T-helper 17 cell (primary cell): ENCODE data around the gene SLIT3. TPM values are rescaled to one million over a fixed set of nuclear protein-coding genes. Genes with fewer than 3 reads are reported as not detected.
"Not testable (repeated sequence)": the region's sequence is repeated elsewhere in the genome, so short reads cannot be mapped to it uniquely, and the experiment has no call there.

ENCODE experiments used
- ATAC-seq: fragments of 150-1000 bp; cut with Tn5 transposase; 2 replicates; pipeline ENCODE4 v1.10.0; 2021; ENCODE audit warnings: mild to moderate bottlenecking, moderate library complexity
- DNase-seq, 3 donors: peaks; one replicate each; pipeline versions ENCODE4 v3.0.0 to v3.0.0-alpha.2; 2020 to 2021
- H3K9me3 ChIP-seq: one replicate; pipeline ENCODE4 v1.7.0; 2013; ENCODE audit warnings: low read length, mild to moderate bottlenecking; ENCODE audit not compliant: control insufficient read depth, poor library complexity, severe bottlenecking
- H3K27ac Mint-ChIP-seq: one replicate; pipeline ENCODE4 v1.8.0; 2022; ENCODE audit warnings: mild to moderate bottlenecking, moderate library complexity, mixed read lengths
- H3K27me3 Mint-ChIP-seq: one replicate; pipeline ENCODE4 v1.8.0; 2022; ENCODE audit warnings: mixed read lengths
- H3K36me3 Mint-ChIP-seq: one replicate; pipeline ENCODE4 v1.8.0; 2022; ENCODE audit warnings: low read depth, mixed read lengths
- H3K4me1 Mint-ChIP-seq: one replicate; pipeline ENCODE4 v1.8.0; 2022; ENCODE audit warnings: mild to moderate bottlenecking, mixed read lengths
- H3K4me3 Mint-ChIP-seq: one replicate; pipeline ENCODE4 v1.8.0; 2022; ENCODE audit warnings: mild to moderate bottlenecking, moderate library complexity, mixed read lengths
- total RNA-seq, 4 donors: library from RNA in 2 of 4; stranded (reverse) in 2 of 4; gene quantifications; one replicate each; pipeline ENCODE4 v1.2.3 and lab custom pipeline; 2022 to 2026

SLIT3 gene
- total RNA-seq, 2 donors from 2014 or later, result not detected

GRCh38 chr5:168649306-168649705, 651.6 kb downstream of the SLIT3 start:
- Mint-ChIP-seq H3K4me3 (no peak overlapping the region), H3K27ac (no peak overlapping the region), H3K4me1 (peaks cover 2% of the 10 kb centered on the region), H3K36me3 (no peaks in the 10 kb centered on the region), H3K27me3 (peaks cover 27% of the 10 kb centered on the region)
- ATAC-seq (no peak), DNase-seq (no peak)
- peaks cover 3% of the 10 kb centered on the region for H3K9me3 ChIP-seq

DNA sequence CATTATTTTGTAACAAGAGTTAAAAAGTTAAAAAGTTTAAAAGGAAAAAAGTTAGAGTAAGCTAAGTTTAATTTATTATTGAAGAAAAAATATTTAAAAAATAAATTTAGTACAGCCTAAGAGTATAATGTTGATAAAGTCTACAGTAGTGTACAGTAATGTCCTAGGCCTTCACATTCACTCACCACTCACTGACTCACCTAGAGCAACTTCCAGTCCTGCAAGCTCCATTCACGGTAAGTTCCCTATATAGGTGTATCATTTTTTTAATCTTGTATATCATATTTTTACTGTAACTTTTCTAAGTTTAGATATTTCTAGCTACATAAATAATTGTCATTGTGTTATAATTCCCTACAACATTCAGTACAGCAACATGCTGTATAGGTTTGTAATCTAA, 652.4 kb downstream of the SLIT3 start:
- peaks cover 3% of the 10 kb centered on the region for H3K9me3 ChIP-seq
- no peaks in the 10 kb centered on the region for H3K36me3 Mint-ChIP-seq
- DNase-seq (no peak), ATAC-seq (no peak)
- H3K4me3 Mint-ChIP-seq, result no peak overlapping the region
- peaks cover 2% of the 10 kb centered on the region for H3K4me1 Mint-ChIP-seq
- H3K27me3 Mint-ChIP-seq, result peaks cover 20% of the 10 kb centered on the region
- H3K27ac Mint-ChIP-seq, result no peak overlapping the region

- ATAC-seq (no peak), DNase-seq (no peak)
- H3K9me3 ChIP-seq, result peaks cover 3% of the 10 kb centered on the region
- Mint-ChIP-seq H3K4me3 (no peak overlapping the region), H3K27me3 (peaks cover 18% of the 10 kb centered on the region), H3K4me1 (peaks cover 2% of the 10 kb centered on the region), H3K27ac (no peak overlapping the region), H3K36me3 (no peaks in the 10 kb centered on the region)
These were observed 652.9 kb downstream of the SLIT3 start for GRCh38 chr5:168648016-168648415.

DNA sequence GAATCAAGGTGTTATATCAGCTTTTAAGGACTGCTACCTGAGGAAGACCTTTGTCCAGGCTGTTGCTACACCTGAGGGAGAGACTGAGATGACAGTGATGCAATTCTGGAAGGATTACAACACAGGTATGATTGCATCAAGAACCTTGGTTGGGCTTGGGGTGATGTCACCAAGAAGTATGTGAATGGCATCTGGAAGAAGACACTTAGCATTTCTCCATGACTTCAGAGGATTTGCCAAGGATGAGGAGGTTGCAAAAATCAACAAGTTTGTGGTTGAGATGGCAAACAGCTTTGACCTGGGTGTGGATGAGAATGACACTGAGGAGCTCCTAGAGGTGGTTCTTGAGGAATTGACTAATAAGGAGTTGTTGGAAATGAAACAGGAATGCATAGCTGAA, 653.9 kb downstream of the SLIT3 start:
- H3K27ac Mint-ChIP-seq, result no peak overlapping the region
- DNase-seq (no peak), ATAC-seq (no peak)
- no peaks in the 10 kb centered on the region for H3K36me3 Mint-ChIP-seq
- H3K9me3 ChIP-seq, result peaks cover 2% of the 10 kb centered on the region
- H3K4me3 Mint-ChIP-seq, result no peak overlapping the region
- no peaks in the 10 kb centered on the region for H3K4me1 Mint-ChIP-seq
- H3K27me3 Mint-ChIP-seq, result peaks cover 9% of the 10 kb centered on the region

GRCh38 chr5:168646335-168646734, 654.6 kb downstream of the SLIT3 start:
- no peak for DNase-seq
- Mint-ChIP-seq H3K4me1 (no peaks in the 10 kb centered on the region), H3K27ac (no peak overlapping the region), H3K4me3 (no peak overlapping the region), H3K27me3 (peaks cover 5% of the 10 kb centered on the region), H3K36me3 (no peaks in the 10 kb centered on the region)
- ATAC-seq, result no peak
- H3K9me3 ChIP-seq, result no peaks in the 10 kb centered on the region

- H3K4me1 Mint-ChIP-seq, result no peaks in the 10 kb centered on the region
- no peaks in the 10 kb centered on the region for H3K36me3 Mint-ChIP-seq
- no peak overlapping the region for H3K4me3 Mint-ChIP-seq
- ATAC-seq, result no peak
- peaks cover 2% of the 10 kb centered on the region for H3K27me3 Mint-ChIP-seq
- no peaks in the 10 kb centered on the region for H3K9me3 ChIP-seq
- no peak overlapping the region for H3K27ac Mint-ChIP-seq
- DNase-seq, result no peak
These were observed 655.7 kb downstream of the SLIT3 start for GRCh38 chr5:168645195-168645594.

GRCh38 chr5:168642019-168642418, 658.9 kb downstream of the SLIT3 start:
- no peaks in the 10 kb centered on the region for H3K4me1 Mint-ChIP-seq
- ATAC-seq (no peak), DNase-seq (no peak)
- no peaks in the 10 kb centered on the region for H3K27me3 Mint-ChIP-seq
- H3K9me3 ChIP-seq, result no peaks in the 10 kb centered on the region
- H3K4me3 Mint-ChIP-seq, result no peak overlapping the region
- H3K36me3 Mint-ChIP-seq, result no peaks in the 10 kb centered on the region
- no peak overlapping the region for H3K27ac Mint-ChIP-seq

DNA sequence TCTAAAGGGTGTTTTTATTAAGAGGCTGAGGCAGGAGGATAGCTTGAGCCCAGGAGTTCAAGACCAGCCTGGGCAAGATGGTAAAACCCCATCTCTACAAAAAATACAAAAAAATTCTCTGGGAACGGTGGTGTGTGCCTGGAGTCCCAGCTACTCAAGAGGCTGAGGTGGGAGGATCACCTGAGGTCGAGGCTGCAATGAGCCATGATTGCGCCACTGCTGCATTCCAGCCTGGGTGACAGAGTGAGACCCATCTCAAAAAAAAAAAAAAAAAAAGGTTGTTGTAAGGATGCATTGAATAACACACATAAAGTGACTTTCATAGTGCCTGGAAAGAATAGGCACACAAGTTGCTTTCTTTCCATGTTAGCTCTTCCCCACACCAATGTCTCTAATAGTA, 662.1 kb downstream of the SLIT3 start:
- H3K36me3 Mint-ChIP-seq, H3K27me3 Mint-ChIP-seq, DNase-seq, H3K4me3 Mint-ChIP-seq, H3K9me3 ChIP-seq, H3K4me1 Mint-ChIP-seq, ATAC-seq, H3K27ac Mint-ChIP-seq: not testable (repeated sequence)

DNA sequence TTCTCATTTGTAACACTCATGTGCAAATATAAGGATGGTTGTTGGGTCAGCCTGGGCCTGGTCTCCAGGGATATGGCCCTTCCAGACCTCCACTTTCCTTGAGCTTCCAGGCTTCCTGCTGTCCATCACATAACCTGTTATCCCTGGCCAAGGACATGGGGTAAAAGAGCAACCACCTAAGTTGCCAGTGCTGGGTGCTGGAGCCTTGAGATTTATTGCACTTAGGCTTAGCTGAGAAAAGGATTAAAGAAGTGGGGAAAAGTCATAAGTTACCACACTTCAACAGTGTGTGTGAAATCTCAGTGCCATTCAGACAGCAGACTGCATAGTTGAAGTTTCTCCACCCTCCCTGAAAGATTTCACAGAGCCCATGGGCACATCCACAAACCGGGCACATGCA, 663.1 kb downstream of the SLIT3 start:
- no peaks in the 10 kb centered on the region for H3K9me3 ChIP-seq
- H3K27me3 Mint-ChIP-seq, result no peaks in the 10 kb centered on the region
- H3K27ac Mint-ChIP-seq, result no peak overlapping the region
- ATAC-seq, result no peak
- H3K36me3 Mint-ChIP-seq, result no peaks in the 10 kb centered on the region
- DNase-seq, result no peak
- H3K4me1 Mint-ChIP-seq, result no peaks in the 10 kb centered on the region
- no peak overlapping the region for H3K4me3 Mint-ChIP-seq

DNA sequence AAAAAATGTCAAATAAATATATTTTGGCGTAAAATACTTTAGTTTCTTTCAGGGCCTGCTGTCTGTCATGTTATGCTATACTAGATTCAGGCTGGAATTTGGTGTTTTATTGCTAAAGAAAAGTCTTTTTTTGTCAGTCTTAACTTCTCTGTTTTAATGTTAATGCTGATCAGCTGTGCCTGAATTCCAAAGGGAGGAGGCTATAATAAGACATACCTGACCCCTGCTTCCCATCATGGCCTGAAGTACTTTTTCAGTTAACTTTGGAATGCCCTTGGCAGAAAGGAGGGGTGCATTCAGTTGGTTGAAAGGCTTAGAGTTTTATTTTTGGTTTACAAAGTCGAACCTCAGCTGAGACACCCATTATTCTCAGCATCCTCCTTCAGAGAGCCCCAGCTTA, 663.7 kb downstream of the SLIT3 start:
- no peaks in the 10 kb centered on the region for H3K4me1 Mint-ChIP-seq
- no peaks in the 10 kb centered on the region for H3K36me3 Mint-ChIP-seq
- H3K27ac Mint-ChIP-seq, result no peak overlapping the region
- H3K4me3 Mint-ChIP-seq, result no peak overlapping the region
- DNase-seq (no peak), ATAC-seq (no peak)
- H3K9me3 ChIP-seq, result no peaks in the 10 kb centered on the region
- no peaks in the 10 kb centered on the region for H3K27me3 Mint-ChIP-seq

DNA sequence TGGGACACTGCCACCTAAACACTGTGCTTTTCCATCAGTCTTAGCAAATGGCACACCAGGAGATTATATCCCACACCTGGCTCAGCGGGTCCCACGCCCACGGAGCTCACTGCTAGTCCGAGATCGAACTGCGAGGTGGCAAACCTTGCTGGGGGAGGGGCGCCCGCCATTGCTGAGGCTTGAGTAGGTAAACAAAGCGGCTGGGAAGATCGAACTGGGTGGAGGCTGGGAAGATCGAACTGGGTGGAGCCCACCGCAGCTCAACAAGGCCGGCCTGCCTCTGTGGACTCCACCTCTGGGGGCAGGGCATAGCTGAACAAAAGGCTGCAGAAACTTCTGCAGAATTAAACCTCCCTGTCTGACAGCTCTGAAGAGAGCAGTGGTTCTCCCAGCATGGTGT, 670.0 kb downstream of the SLIT3 start:
- not testable (repeated sequence) for ATAC-seq, H3K27me3 Mint-ChIP-seq, H3K9me3 ChIP-seq, H3K4me1 Mint-ChIP-seq, DNase-seq, H3K4me3 Mint-ChIP-seq, H3K27ac Mint-ChIP-seq, H3K36me3 Mint-ChIP-seq

DNA sequence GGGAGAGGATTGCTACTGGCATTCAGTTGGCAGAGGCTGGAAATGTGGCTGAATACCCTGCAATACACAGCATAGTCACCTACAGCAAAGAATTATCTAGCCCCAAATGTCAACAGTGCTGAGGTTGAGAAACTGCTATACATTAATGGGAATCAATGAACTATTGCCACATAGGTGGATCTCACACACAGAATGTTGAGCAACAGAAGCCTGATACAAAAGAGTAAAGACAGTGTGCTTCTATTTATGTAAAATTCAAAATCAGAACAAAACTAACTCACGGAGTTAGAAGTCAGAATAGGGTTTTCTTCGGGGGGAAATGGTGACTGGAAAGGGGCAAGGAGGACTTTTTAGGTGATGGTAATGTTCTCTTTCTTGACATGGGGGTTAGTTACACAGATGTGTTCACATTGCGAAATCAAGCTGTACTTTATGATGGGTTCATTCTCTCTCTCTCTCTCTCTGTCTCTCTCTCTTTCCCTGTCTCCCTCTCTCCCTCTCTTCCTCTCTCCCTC, 676.0 kb downstream of the SLIT3 start:
- H3K4me3 Mint-ChIP-seq, result no peak overlapping the region
- peaks cover 6% of the 10 kb centered on the region for H3K27me3 Mint-ChIP-seq
- ATAC-seq (no peak), DNase-seq (no peak)
- peaks cover 3% of the 10 kb centered on the region for H3K36me3 Mint-ChIP-seq
- no peaks in the 10 kb centered on the region for H3K9me3 ChIP-seq
- no peak overlapping the region for H3K27ac Mint-ChIP-seq
- H3K4me1 Mint-ChIP-seq, result no peaks in the 10 kb centered on the region

DNA sequence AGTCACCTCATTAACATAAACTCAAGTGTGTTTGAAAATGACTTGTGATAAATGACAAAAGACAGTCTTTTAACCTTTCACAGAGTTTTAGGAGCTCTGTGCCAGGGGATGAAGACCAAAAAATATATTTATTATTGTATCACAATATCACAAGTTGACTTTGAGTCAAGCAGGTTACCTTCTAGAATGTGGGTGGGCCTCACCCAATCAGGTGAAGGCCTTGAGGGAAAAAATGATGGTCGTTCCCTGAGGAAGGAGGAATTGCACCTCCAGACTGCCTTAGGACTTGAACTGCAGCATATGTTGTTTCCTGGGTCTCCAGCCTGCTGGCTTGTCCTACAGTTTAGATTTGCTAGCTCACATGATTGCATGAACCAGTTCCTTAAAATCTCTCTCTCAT, 680.1 kb downstream of the SLIT3 start:
- Mint-ChIP-seq H3K27ac (no peak overlapping the region), H3K4me3 (no peak overlapping the region), H3K27me3 (no peaks in the 10 kb centered on the region), H3K4me1 (no peaks in the 10 kb centered on the region), H3K36me3 (no peaks in the 10 kb centered on the region)
- no peaks in the 10 kb centered on the region for H3K9me3 ChIP-seq
- ATAC-seq (no peak), DNase-seq (no peak)

DNA sequence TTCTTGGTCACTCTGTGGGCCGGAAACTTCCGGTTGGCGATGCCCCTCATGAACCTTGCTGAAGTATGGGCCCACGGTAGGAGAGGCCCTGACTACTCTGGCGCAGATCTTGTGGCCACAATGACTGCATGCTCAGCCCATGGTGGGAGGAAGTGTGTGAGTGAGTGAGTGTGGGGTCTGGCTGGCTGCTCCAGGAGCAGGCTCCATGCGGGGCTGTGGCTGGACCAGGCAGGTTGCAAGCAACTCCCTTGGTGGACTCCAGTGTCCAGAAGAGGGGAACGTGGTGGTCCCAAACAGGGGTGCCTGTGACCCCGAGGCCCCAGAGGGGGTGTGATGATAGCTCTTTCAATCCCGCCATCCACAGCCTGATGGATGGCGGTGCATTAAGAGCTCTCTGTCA, 686.3 kb downstream of the SLIT3 start:
- no peak overlapping the region for H3K4me3 Mint-ChIP-seq
- no peak overlapping the region for H3K27ac Mint-ChIP-seq
- ATAC-seq (no peak), DNase-seq (no peak)
- peaks cover 2% of the 10 kb centered on the region for H3K36me3 Mint-ChIP-seq
- H3K9me3 ChIP-seq, result no peaks in the 10 kb centered on the region
- H3K27me3 Mint-ChIP-seq, result no peaks in the 10 kb centered on the region
- H3K4me1 Mint-ChIP-seq, result peaks cover 6% of the 10 kb centered on the region
